GM19324 (cell line): Measurements from ENCODE around the gene SIRPB1.
"Not testable (repeated sequence)": the region's sequence is repeated elsewhere in the genome, so short reads cannot be mapped to it uniquely, and the experiment has no call there.

Experiments used
- ATAC-seq: cut with Tn5 transposase; IDR thresholded peaks from one replicate; pipeline ENCODE4 v1.9.1; 2021; ENCODE audit warnings: mild to moderate bottlenecking, moderate library complexity; ENCODE audit not compliant: unreplicated experiment, low FRiP score

The SIRPB1 gene

GRCh38 chr20:1637755-1638154 lies 17.9 kb upstream of the SIRPB1 start:
- ATAC-seq = no peak

- no peak for ATAC-seq
Observed at GRCh38 chr20:1637226-1637625, 17.4 kb upstream of the SIRPB1 start.

DNA sequence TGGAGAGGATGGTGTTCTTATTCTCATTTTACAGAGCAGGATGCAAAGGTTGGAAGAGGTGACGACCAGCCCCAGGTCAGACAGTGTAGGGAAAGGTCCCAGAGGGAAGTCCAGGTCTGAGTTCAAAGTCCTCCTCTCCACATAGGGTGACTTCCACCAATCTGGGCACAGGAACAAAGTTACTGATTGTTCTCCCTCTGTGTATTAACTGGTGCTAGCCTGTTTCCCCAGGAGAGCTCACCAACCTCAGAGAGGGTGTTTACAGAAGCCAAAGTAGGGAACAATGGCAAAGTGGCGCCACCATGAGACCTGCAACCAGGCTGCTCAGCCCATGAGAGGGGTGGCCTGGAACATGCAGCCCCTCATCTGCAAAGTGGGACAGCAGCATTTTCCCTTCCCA lies 16.8 kb upstream of the SIRPB1 start:
- no peak for ATAC-seq

- ATAC-seq = no peak
Observed at GRCh38 chr20:1635291-1635979, 15.6 kb upstream of the SIRPB1 start.

GRCh38 chr20:1633535-1633934 lies 13.7 kb upstream of the SIRPB1 start:
- no peak for ATAC-seq

DNA sequence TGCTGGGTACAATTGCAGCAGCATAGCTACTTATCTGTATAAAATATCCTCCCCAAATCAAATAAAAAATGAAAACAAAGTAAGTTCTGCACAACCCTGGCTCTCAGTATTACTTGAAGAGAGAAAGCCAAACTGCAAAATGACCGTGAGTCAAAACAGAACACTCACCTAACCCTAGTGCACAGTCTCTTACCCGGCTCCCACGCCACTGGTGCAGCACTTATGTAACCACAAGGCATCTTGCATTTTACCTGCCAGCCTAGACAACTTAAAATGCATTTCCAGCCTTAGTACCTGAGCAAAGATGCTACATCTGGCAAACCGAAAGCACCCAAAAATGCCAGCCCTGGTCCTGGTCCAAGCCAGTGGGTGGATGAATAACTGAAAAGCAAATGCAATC lies 12.4 kb upstream of the SIRPB1 start:
- no peak for ATAC-seq

DNA sequence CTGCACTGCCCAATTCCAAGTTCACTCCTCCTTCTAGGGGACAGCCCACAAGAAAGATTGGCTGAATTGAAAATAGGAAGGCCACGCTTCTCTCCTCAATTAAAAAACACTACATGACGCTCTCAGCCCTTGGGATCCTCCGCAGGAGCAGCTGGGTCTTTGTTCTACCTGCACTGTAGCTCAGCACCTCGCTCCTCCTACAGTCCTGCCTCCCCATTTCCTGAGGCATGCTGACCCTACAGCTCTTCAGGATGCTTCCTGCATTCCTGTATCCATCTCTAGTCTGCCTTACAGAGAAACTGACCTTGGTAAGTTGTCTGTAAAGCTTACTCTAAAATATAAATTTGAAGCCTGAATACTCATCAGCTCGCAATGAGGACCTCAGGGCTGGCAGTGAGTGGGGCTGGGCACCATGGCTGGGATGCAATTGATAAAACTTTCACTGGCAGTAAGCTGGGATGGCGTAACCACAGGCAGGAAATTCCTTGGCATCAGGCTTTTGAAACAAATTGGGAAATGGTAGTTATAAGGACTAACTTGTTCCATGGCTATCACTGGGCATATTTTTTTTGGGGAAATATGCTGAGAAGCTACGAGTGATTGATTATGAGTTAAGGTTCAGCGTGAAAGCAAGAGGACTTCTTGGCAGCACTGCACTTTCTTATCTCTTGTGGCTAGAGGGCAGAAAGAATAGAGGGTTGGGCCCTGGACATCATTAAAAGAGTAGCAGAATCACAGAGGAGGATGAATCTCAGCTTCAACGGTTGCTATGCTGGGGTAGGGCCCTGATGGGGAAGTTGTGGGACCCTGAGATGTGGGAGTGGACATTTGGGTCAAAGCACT lies 11.7 kb upstream of the SIRPB1 start:
- ATAC-seq = no peak

GRCh38 chr20:1630186-1630585 lies 10.4 kb upstream of the SIRPB1 start:
- no peak for ATAC-seq

DNA sequence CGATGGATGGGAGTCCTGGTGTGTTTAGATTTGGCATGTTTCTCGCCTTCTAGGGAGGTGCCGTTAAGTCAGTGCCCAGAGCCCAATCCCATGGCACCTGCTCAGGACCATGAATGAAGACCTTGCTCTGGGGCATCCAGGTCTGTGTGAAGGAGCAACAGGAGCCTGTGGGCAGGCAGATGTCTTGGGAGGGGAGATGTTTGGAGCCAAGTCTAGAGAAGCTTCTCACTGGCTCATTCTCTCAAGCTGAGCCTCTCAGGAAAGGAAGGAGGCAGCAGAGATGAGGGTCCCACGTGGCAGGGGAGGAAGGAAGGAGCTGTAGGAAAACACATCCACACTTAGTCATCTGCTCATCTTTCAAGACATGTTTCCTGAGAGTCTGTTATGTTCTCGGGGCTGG lies 9.5 kb upstream of the SIRPB1 start:
- ATAC-seq = no peak

DNA sequence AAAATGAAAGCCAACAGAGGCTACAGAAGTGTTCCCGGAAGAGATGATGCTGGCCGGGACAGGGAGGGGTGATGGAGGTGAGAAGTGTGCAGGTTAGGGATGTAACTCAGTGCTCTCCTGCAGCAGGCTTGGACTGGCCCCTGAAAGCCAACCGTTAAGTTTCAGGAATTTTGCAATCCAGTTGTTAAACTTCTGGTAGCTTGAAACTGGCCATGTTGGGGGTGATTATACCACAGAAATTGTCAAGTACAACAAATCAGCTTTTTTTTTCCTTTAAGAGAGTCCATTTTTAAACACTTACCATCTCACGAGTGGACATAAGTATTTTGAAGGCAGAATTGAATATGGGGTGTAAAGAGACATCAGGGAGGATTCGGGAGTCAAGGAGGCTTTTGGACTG lies 8.8 kb upstream of the SIRPB1 start:
- ATAC-seq = no peak

- no peak for ATAC-seq
Observed at GRCh38 chr20:1627200-1627550, 7.4 kb upstream of the SIRPB1 start.

DNA sequence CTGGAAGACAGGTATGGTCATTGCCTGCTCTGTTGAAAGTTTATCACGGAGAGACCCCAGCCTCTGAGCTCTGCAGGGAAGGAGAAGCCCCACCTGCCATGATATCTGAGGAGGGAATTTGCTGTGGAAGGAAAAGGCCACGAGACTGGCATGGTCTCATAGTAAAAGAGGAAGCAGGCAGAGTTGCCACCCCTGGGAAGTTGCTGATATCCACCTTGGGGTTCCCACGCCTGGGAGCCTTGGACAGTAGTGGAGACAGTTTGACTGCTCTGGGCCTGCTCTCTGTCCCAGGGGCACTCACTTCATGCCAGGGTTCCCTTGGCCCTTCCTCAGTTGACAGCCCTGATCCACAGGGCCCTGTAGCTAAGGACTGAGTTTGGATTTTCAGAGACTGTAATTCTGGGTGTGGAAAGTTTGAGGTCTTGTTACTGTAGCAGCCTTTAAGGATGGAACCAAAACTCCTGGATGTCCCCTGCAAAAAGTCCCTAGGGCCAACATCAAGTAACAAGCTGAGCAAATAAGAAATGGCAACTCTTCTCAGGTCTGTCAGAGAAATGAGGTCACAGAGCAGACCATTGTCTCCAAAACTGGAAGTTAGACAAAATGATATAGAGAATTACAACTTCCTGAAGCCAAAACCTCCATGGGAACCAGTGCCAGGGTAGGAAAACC lies 6.9 kb upstream of the SIRPB1 start:
- ATAC-seq = no peak

DNA sequence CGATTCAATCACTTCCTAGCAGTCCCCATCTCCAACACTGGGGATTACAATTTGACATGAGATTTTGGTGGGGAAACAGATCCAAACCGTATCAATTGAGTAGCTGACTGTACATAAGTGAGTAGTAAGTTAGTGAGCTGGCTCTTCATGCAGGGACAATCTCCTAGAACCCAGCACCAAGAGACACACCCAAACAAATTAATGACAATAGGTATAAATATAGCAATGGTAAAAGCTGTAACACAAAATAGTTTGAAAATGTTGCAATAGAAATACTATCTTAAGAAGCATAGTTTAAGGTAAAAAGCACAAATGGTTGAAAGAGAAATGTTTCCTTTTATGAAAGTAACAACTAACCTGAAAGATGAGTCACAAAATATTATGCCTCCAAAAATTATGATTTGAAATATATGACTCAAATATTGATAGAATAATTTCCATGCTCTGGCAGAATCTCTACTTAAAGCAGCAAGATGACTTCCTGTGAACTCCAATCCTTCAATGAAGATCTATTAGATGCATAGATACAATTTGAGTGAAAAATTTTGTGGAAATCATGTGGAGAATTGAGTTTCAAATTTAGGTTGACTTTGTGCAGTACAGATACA lies 5.4 kb upstream of the SIRPB1 start:
- no peak for ATAC-seq

GRCh38 chr20:1623501-1624205 lies 3.8 kb upstream of the SIRPB1 start:
- no peak for ATAC-seq

DNA sequence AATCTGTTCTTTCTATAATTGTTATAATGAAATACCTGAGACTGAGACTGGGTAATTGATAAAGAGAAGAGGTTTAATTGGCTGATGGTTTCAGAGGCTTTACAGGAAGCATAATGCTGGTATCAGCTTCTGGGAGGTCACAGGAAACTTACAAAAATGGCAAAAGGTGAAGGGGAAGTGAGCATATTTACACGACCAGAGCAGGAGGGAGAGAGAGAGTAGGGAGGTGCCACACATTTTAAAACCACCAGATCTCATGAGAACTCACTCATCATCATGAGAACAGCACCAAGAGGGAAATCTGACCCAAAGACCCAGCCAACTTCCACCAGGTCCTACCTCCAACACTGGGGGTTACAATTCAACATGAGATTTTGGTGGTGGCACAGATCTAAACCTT lies 2.6 kb upstream of the SIRPB1 start:
- no peak for ATAC-seq

- no peak for ATAC-seq
Observed at GRCh38 chr20:1621316-1621715, 1.5 kb upstream of the SIRPB1 start.

DNA sequence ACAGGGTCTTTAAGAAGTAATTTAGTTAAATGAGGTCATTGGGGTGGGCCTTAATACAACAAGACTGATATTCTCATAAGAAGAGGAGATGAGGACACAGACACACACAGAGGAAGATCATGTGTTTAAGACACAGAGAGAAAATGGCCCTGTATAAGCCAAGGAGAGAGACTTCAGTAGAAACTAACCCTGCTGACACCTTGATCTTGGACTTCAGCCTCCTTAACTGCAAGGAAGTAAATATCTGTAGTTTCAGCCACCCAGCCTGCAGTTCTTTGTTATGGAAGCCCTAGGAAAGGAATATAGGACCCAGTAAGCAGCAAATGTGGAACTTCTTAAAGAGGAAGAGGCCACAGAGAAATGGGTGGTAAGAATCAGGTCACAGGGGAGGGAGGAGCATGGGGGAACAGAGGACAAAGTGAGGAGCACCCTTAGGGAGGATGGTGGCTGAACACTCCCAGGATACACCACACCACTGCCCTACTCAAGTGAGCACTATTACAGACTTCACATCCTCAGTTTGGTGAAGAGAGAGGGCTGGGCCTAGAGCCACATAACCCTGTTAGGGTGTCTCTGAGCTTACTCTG lies 762 bp downstream of the SIRPB1 start:
- ATAC-seq = no peak

- no peak for ATAC-seq
Observed at GRCh38 chr20:1618479-1618878, 1.3 kb downstream of the SIRPB1 start.

DNA sequence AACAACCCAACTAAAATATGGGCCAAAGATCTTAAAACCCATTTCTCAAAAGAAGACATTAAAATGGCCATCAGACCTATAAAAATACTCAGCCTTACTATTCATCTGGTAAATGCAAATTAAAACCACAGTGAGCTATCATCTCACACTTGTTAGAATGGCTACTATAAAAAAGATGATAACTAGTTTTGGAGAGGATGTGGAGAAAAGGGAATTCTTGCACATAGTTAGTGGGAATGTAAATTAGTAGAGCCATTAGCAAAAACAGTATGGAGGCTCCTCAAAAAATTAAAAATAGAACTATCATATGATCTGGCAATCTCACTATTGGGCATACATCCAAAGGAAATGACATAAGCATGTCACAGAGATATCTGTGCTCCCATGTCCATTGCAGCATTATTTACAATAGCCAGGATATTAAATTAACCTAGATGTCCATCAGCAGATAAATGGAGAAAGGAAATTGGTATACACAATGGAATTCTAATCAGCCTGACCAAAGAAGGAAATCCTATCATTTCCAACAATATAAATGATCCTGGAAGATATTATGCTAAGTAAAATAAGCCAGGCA lies 2.9 kb downstream of the SIRPB1 start:
- no peak for ATAC-seq

- not testable (repeated sequence) for ATAC-seq
Observed at GRCh38 chr20:1610404-1610803, 9.4 kb downstream of the SIRPB1 start.
